HL-60 (cell line): ENCODE measurements around the gene UBAP2.

Experiments
- CTCF ChIP-seq: IDR thresholded peaks from one replicate; pipeline ENCODE4 v1.5.1; 2011; ENCODE audit warnings: low read length, control low read depth, inconsistent platforms; ENCODE audit not compliant: insufficient read depth
- POLR2AphosphoS5 ChIP-seq: IDR thresholded peaks from 2 replicates; pipeline ENCODE4 v1.6.1; 2012; ENCODE audit warnings: low read depth
- REST ChIP-seq: IDR thresholded peaks from 2 replicates; pipeline ENCODE4 v1.6.1; 2012; ENCODE audit warnings: low read depth; ENCODE audit not compliant: insufficient replicate concordance

- TF ChIP-seq CTCF (no peak), POLR2AphosphoS5 (no peak), REST (no peak)
These were observed 154.4 kb downstream of the UBAP2 start for GRCh38 chr9:33894316-33894715.
